ENCODE data around the gene XYLT1. TPM values are rescaled to one million over a fixed set of nuclear protein-coding genes. Genes with fewer than 3 reads are reported as not detected.

Gene XYLT1
- total and polyA plus RNA-seq, 2 of the 4 experiments (the other 2 are of a cell fraction), result 9.0 to 12.7 TPM

GRCh38 chr16:17229131-17229530, 241.6 kb downstream of the XYLT1 start:
- Histone ChIP-seq H3K27me3 (ENCODE audit: control insufficient read depth, insufficient read depth, low read length) (no peaks in the 10 kb centered on the region), H3K27ac (ENCODE audit: insufficient read depth, low read length) (no peak overlapping the region), H3K9me3 (ENCODE audit: control insufficient read depth, insufficient read depth, low read length) (no peaks in the 10 kb centered on the region), H2BK15ac (ENCODE audit: low read depth, low read length) (no peak overlapping the region), H4K20me1 (ENCODE audit: insufficient read depth, low read length) (peaks cover 13% of the 10 kb centered on the region; the same call in 1 of the 2 replicates), H4K5ac (ENCODE audit: low read depth, low read length) (no peak overlapping the region), H4K8ac (ENCODE audit: low read depth in 2 of 2, low read length in 2 of 2) (no peak overlapping the region), H3K9ac (ENCODE audit: low read depth, low read length) (no peak overlapping the region), H3K4me2 (ENCODE audit: low read depth, low read length) (no peak overlapping the region), H4K91ac (ENCODE audit: insufficient read depth, low read depth, low read length) (no peak overlapping the region), H3K79me1 (ENCODE audit: low read depth in 1 of 2, low read length in 2 of 2) (peaks cover 0 to 17% of the 10 kb centered on the region in 2 experiments), H3K56ac (ENCODE audit: extremely low read depth, insufficient read depth, low read length) (no peak overlapping the region), H2AK5ac (ENCODE audit: low read depth, low read length) (no peak overlapping the region), H2BK120ac (ENCODE audit: low read depth, low read length) (no peak overlapping the region), H2BK5ac (ENCODE audit: low read depth, low read length, poor library complexity, severe bottlenecking) (no peak overlapping the region), H3K14ac (replicated peaks; ENCODE audit: low read depth, low read length) (no peak overlapping the region), H3K4me3 (ENCODE audit: insufficient read depth, low read depth, low read length) (no peak overlapping the region), H3K36me3 (ENCODE audit: control insufficient read depth, insufficient read depth, low read length) (no peaks in the 10 kb centered on the region), H3K9me1 (ENCODE audit: insufficient read depth, low read length) (peaks cover 8% of the 10 kb centered on the region; the same call in 1 of the 2 replicates), H2AFZ (replicated peaks; ENCODE audit: low read length, poor library complexity) (no peak overlapping the region), H3K23ac (ENCODE audit: low read depth, low read length) (no peak overlapping the region), H2AK9ac (replicated peaks; ENCODE audit: low read depth, low read length, poor library complexity) (no peak overlapping the region), H2BK20ac (ENCODE audit: low read depth, low read length) (no peak overlapping the region), H3K18ac (ENCODE audit: low read depth, low read length) (no peak overlapping the region), H3K4ac (ENCODE audit: low read depth, low read length) (no peak overlapping the region), H3K4me1 (ENCODE audit: control insufficient read depth, insufficient read depth, low read length) (peaks cover 3% of the 10 kb centered on the region; the same call in 1 of the 2 replicates)
- TF ChIP-seq NFE2L2 (IDR thresholded peaks at IDR 0.05; ENCODE audit: low read depth, low read length), result no peak
- no peak for TF ChIP-seq BHLHE40 (IDR thresholded peaks at IDR 0.05; ENCODE audit: low read depth, low read length)
- TF ChIP-seq RFX5 (IDR thresholded peaks at IDR 0.05; ENCODE audit: low read depth, low read length), result no peak
- TF ChIP-seq RCOR1 (IDR thresholded peaks at IDR 0.05; ENCODE audit: insufficient replicate concordance, low read length), result no peak
- no peak for TF ChIP-seq FOS (IDR thresholded peaks at IDR 0.05; ENCODE audit: low read depth, low read length)
- no peak for TF ChIP-seq POLR2A (IDR thresholded peaks at IDR 0.05; ENCODE audit: low read depth, low read length)
- no peak for TF ChIP-seq RAD21 (IDR thresholded peaks at IDR 0.05; ENCODE audit: low read length)
- no peak for TF ChIP-seq CEBPB (IDR thresholded peaks at IDR 0.05; ENCODE audit: low read depth, low read length)
- TF ChIP-seq USF2 (IDR thresholded peaks at IDR 0.05; ENCODE audit: low read depth, low read length), result no peak
- TF ChIP-seq ELK1 (IDR thresholded peaks at IDR 0.05; ENCODE audit: borderline replicate concordance, low read depth, low read length), result no peak
- TF ChIP-seq MAZ (IDR thresholded peaks at IDR 0.05; ENCODE audit: borderline replicate concordance, low read depth, low read length), result no peak
- no peak for TF ChIP-seq MAFK (IDR thresholded peaks at IDR 0.05; ENCODE audit: low read depth, low read length)
- TF ChIP-seq CHD1 (IDR thresholded peaks at IDR 0.05; ENCODE audit: low read depth, low read length), result no peak
- TF ChIP-seq CTCF (conservative IDR thresholded peaks at IDR 0.05; ENCODE audit: low read depth, low read length), result no peak
- no peak for TF ChIP-seq SMC3 (IDR thresholded peaks at IDR 0.05; ENCODE audit: low read depth, low read length)
- no peak for TF ChIP-seq MXI1 (IDR thresholded peaks at IDR 0.05; ENCODE audit: borderline replicate concordance, low read depth, low read length)
- WGBS, 2 experiments (ENCODE audit: extremely low coverage in 2 of 2, insufficient read length in 1 of 2), result no CpG with 5 or more reads among the region's 6 CpGs
- in situ Hi-C loops (cut with MboI; ENCODE audit: low sequenced_read_pairs), result no loop called here
- intact Hi-C loops (cut with micrococcal nuclease), result loop anchor here (5.0 kb wide), 1 partner anchor 238 kb away; no protein-coding TSS in a partner anchor
- ChIA-PET POLR2A (ENCODE audit: unreplicated experiment) (no interaction called here), CTCF (no interaction called here)
- ATAC-seq (ENCODE audit: low read depth) (no peak), DNase-seq (no peak)
- BruUV-seq (replicated peaks), result no TSS peak
- dilution Hi-C loops (cut with HindIII; ENCODE audit: low sequenced_read_pairs, unreplicated experiment), result no loop called here
